ENCODE results near the gene LAYN.

Gene LAYN

DNA sequence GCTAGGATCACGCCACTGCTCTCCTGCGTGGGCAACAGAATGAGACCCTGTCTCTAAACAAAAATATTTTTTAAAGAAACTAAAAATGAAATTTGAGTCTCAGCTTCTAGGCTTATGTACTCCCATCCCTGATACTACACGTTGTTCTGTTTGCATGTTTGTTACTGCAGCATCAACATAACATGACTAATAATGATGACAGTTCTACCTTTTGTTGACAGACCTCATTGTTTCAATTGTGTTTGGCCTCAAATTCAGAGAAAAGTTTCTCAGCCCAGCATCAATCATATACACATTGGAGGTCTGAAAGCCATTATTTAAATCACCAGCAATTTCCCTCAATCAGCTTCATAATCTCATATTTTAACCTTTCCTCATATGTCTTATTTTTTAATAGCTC lies 20.8 kb downstream of the LAYN start:
- peaks cover 0 to 3% of the 10 kb centered on the region in 2 donors for H3K27me3 Mint-ChIP-seq
- no peaks in the 10 kb centered on the region for H3K36me3 Mint-ChIP-seq
- H3K9me3 Mint-ChIP-seq: peaks cover 4% of the 10 kb centered on the region in 2 donors
- H3K27ac Mint-ChIP-seq: no peak overlapping the region
- ATAC-seq (replicated peaks): no peak
- no peak overlapping the region for H3K4me3 Mint-ChIP-seq
- H3K4me1 Mint-ChIP-seq: no peaks in the 10 kb centered on the region
- no peak for DNase-seq

DNA sequence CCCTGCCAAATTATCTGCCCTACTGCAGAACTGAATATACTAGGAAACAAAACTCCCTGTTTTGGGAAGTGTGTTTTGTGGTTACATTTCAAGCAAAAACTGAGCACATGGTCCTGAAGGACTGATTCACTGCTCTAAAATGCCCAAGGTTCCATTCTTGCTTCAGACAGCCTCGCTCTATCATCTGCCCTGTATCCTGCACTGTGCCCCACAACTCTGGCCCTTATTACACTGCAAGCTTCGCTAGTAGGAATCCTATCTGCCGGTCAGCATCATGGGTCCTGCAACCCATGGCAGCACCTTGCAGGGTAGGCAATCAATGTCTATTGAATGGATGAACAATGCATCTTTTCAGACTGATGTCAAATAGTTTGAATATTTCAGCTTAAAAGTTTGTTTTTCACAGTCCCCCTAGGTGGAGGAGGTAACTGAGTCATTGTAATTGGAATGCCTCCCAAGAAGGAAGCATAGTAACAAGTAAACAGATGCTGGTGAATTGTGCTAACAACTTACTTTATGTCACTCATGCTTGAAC lies 21.3 kb downstream of the LAYN start:
- no peak for DNase-seq
- no peak for ATAC-seq (replicated peaks)
- H3K27me3 Mint-ChIP-seq: peaks cover 0 to 3% of the 10 kb centered on the region in 2 donors

DNA sequence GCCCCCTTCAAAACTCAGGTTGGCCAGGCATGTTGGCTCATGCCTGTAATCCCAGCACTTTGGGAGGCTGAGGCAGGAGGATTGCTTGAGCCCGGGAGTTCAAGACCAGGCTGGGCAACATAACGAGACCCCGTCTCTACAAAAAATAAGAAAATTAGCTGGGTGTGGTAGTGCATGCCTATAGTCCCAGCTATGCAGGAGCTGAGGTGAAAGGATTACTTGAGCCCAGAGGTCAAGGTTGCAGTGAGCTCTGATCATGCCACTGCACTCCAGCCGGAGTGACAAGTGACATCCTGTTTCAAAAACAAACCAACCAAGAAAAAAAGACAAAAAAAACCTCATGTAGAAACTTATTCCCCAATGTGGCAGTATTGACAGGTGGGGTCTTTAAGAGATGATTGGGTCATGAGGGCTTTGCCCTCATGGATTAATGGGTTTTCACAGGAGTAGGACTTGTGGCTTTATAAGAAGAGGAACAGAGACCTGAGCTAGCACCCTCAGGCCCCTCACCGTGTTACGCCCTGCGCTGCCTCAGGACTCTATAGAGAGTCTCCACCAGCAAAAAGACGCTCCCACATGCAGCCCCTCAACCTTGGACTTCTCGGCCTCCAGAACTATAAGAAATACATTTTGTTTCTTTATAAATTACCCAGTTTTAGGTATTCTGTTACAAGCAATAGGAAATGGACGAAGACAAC lies 22.3 kb downstream of the LAYN start:
- Mint-ChIP-seq H3K9me3 (no peaks in the 10 kb centered on the region), H3K27ac (peak overlapping the region; percentile 20), H3K27me3 (no peaks in the 10 kb centered on the region), H3K4me1 (no peaks in the 10 kb centered on the region), H3K36me3 (no peaks in the 10 kb centered on the region), H3K4me3 (no peak overlapping the region)
- no peak for ATAC-seq (replicated peaks)
- no peak for DNase-seq

More for the DNA sequence above, 21.3 kb downstream of the LAYN start:
- Mint-ChIP-seq H3K9me3 (peaks cover 0 to 2% of the 10 kb centered on the region in 2 donors), H3K36me3 (no peaks in the 10 kb centered on the region), H3K4me1 (no peaks in the 10 kb centered on the region), H3K27ac (no peak overlapping the region), H3K4me3 (no peak overlapping the region)

DNA sequence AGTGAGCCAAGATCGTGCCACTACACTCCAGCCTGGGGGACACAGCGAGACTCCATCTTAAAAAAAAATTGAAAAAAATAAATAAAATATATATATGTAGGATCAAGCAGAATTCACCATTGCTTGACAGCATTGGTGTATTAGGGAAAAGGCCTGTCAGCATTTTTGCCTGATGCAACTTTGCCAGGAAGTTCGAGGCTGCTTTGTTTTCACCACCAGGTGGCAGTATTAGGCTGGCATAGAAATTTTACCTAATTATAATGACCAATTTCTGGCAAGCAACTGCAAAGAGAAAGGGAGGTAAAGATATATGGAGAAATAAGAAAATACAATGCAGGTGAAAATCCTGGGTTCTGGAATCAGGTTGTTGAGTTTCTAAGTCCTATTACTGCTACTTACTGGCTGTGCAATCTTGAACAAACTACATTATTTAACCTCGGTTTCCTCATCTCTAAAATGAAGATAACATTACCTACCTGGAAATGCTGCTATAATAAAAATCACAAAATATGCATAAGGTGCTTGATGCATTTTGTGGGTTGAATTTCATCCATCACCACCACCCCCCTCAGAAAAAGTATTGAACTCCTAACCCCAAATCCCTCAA lies 24.7 kb downstream of the LAYN start:
- Mint-ChIP-seq H3K4me1 (no peaks in the 10 kb centered on the region), H3K4me3 (no peak overlapping the region), H3K9me3 (no peaks in the 10 kb centered on the region), H3K36me3 (no peaks in the 10 kb centered on the region), H3K27me3 (no peaks in the 10 kb centered on the region), H3K27ac (no peak overlapping the region)
- DNase-seq (peak; percentile 32), ATAC-seq (replicated peaks) (no peak)

DNA sequence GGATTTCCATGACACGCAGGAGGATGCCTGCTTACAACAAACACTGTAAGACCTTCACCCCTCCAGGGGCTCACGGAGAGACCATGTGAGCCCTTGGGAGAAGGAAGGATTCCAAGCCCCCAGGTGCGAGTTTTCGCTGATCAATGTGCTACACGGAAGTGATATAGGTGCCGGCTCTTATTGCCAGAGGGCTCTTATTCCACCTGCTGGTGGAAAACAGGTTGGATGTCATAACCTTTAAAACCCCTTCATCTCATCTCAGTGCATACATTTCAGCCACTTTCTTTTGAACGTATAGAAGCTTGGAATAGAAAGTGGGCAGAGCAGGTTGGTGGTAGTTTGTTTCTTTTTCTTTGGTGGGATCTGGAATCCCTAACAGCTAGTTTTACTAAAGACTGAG lies 25.8 kb downstream of the LAYN start:
- no peak overlapping the region for H3K27ac Mint-ChIP-seq
- H3K36me3 Mint-ChIP-seq: no peaks in the 10 kb centered on the region
- no peak for DNase-seq
- H3K4me3 Mint-ChIP-seq: no peak overlapping the region
- no peaks in the 10 kb centered on the region for H3K9me3 Mint-ChIP-seq
- ATAC-seq (replicated peaks): no peak
- no peaks in the 10 kb centered on the region for H3K4me1 Mint-ChIP-seq
- peaks cover 0 to 3% of the 10 kb centered on the region in 2 donors for H3K27me3 Mint-ChIP-seq

DNA sequence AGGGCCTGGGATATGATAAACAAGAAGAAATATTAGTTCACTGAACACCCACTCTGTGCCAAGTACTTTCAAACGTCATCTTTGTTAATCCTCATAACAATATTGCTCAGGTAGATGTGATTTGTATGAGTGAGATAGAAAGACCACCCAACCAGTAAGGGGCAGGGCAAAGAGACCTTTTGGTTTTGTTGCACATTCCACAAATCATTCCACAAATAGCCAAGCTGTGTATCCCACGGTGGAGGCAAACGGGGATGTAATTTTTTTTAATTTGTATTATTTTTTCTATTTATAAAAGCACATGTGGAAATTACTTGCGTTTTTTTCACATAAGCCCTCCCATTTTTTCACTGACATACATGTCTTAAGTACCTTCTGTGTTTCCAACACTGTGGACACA lies 29.0 kb downstream of the LAYN start:
- H3K4me1 Mint-ChIP-seq: no peaks in the 10 kb centered on the region
- H3K4me3 Mint-ChIP-seq: no peak overlapping the region
- no peak for ATAC-seq (replicated peaks)
- H3K36me3 Mint-ChIP-seq: no peaks in the 10 kb centered on the region
- DNase-seq: no peak
- no peaks in the 10 kb centered on the region for H3K9me3 Mint-ChIP-seq
- peaks cover 0 to 7% of the 10 kb centered on the region in 2 donors for H3K27me3 Mint-ChIP-seq
- H3K27ac Mint-ChIP-seq: no peak overlapping the region

DNA sequence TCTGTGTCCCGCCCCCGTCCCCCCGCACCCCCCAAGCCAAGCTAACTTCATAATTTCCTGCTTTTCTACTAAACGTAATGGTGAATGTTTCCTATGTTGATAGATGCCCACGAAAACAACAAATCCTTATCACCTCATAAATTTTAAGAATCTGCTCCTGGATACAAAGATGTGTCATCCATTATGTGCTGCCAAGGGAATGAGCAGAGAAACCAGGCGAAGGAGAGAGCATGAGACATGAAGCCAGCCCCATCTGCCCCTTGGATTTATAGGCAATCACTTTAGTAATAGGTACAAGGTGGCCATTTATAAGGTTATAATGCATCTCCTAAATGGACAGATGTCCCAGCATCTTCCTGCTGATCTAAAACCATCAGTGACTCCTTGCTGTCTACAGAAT lies 30.3 kb downstream of the LAYN start:
- DNase-seq (no peak), ATAC-seq (replicated peaks) (no peak)
- H3K9me3 Mint-ChIP-seq: no peaks in the 10 kb centered on the region
- peaks cover 0 to 7% of the 10 kb centered on the region in 2 donors for H3K27me3 Mint-ChIP-seq
- H3K27ac Mint-ChIP-seq: no peak overlapping the region
- no peak overlapping the region for H3K4me3 Mint-ChIP-seq
- no peaks in the 10 kb centered on the region for H3K36me3 Mint-ChIP-seq
- H3K4me1 Mint-ChIP-seq: peaks cover 0 to 2% of the 10 kb centered on the region in 2 donors

DNA sequence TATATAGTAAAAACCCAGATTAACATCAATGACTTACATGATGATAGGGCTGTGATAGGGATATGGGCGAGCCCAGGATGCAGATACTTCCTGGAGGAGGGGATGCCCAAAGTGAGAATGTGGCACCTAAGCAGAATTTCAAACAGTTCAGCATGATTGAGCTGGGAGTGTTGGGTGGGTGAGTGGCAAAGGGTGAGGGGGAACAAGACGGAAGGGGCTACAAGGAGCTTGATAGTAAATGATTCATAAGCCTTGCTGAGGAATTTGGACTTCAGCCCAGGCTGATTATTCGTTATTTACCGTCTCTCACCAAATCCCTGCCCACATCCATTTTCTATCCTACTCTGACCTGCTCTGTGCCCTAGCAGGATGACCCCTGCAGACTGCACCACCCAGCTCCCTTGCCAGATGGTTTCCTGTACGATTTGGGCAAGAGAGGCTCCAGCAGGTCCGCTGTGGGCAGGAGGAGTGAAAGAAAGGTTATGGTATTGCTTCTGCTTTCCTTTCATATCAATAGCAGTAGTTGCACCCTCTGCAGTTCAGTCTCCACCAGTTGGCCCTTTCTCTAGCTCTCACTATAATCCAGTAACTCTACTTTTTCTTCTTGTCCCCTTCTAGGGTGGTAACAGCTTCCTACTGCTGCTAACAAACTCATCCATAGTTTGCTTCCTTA lies 31.4 kb downstream of the LAYN start:
- no peak for DNase-seq
- H3K9me3 Mint-ChIP-seq: no peaks in the 10 kb centered on the region
- no peak overlapping the region for H3K27ac Mint-ChIP-seq
- peaks cover 0 to 2% of the 10 kb centered on the region in 2 donors for H3K4me1 Mint-ChIP-seq
- peak; percentile 23 to 33 for ATAC-seq (replicated peaks)
- H3K36me3 Mint-ChIP-seq: no peaks in the 10 kb centered on the region
- H3K4me3 Mint-ChIP-seq: no peak overlapping the region
- H3K27me3 Mint-ChIP-seq: peaks cover 0 to 7% of the 10 kb centered on the region in 2 donors

DNA sequence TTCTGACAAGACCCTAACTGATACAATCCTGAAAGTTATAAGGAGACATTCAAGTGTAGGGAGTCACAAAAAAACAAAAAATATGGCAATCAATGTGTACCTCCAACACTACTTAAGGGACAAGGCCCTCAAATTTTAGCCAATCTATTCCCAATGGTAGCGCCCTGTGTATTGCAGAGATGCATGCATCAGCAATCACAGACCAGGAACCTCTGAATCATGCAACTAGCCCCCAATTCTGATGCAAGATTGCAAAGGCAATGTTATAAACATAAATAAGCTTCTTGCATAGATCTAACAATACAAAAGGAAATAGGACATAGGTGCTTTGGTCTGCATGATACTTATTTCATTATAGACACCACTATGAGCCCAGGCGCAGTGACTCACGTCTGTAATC lies 32.1 kb downstream of the LAYN start:
- H3K36me3 Mint-ChIP-seq: no peaks in the 10 kb centered on the region
- no peak overlapping the region for H3K27ac Mint-ChIP-seq
- H3K4me1 Mint-ChIP-seq: peaks cover 0 to 2% of the 10 kb centered on the region in 2 donors
- no peak overlapping the region for H3K4me3 Mint-ChIP-seq
- ATAC-seq (replicated peaks) (no peak), DNase-seq (no peak)
- no peaks in the 10 kb centered on the region for H3K9me3 Mint-ChIP-seq
- peaks cover 0 to 7% of the 10 kb centered on the region in 2 donors for H3K27me3 Mint-ChIP-seq

DNA sequence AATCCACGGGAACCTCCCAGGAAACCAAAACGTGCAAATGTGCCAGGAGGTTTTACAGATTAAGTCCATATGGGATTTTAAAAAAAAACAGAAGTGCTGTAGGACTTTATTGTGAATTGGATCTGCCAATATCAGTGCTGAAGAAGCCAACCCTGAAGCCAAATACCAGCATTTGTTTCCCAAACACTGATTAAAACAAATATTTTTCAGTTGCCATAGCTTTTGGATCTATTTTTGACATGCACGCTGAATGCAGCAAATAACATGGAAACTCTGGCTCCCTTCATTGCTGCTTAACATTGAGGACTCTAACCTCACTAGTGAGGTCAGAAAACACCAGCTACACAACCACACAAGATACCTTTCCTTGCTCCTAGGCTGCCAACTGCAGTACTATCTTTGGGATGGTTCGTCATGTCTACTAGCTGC lies 33.3 kb downstream of the LAYN start:
- Mint-ChIP-seq H3K27ac (no peak overlapping the region), H3K4me1 (peaks cover 0 to 2% of the 10 kb centered on the region in 2 donors), H3K4me3 (no peak overlapping the region), H3K27me3 (peaks cover 0 to 7% of the 10 kb centered on the region in 2 donors), H3K9me3 (no peaks in the 10 kb centered on the region), H3K36me3 (no peaks in the 10 kb centered on the region)
- DNase-seq: no peak
- ATAC-seq (replicated peaks): no peak

DNA sequence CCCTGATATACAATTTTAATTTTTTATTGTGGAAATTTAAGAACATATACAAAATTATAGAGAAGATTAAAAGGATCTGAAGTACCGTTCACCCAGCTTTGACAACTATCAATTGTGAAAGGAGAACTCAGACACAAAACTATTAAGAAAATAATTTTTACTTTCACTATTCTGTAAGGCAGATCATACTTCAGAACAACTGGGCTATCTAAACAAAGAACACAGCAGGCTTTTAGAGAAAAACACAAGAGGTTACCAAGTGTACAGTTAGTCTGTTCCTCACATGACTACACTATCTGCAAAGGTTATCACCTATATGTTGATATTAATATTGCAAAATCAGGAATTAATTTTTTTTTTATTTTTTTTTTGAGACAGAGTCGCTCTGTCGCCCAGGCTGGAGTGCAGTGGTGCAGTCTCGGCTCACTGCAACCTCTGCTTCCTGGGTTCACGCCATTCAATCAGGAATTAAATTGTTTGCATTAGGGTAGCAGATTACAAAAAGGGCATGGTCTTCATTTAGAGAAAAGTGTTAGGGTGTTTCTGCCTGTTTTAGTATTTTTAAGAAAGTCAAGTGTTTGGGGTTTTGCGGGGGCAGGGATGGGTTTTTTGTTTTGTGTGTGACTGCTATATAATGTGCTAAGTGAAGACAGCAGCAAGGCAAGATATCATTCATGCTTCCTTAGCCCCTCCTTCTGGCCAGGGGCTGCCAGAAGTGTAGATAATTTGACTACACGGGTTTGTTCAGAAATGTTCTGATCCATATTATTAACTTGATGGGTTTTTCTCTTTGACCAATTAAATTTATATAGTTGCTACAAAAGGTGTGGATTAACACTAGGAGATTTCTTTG lies 34.1 kb downstream of the LAYN start:
- Mint-ChIP-seq H3K4me3 (peak overlapping the region; percentile 53 to 56), H3K9me3 (no peaks in the 10 kb centered on the region), H3K27me3 (peaks cover 0 to 7% of the 10 kb centered on the region in 2 donors), H3K4me1 (peaks cover 0 to 2% of the 10 kb centered on the region in 2 donors), H3K36me3 (no peaks in the 10 kb centered on the region), H3K27ac (no peak overlapping the region)
- no peak for DNase-seq
- no peak for ATAC-seq (replicated peaks)

DNA sequence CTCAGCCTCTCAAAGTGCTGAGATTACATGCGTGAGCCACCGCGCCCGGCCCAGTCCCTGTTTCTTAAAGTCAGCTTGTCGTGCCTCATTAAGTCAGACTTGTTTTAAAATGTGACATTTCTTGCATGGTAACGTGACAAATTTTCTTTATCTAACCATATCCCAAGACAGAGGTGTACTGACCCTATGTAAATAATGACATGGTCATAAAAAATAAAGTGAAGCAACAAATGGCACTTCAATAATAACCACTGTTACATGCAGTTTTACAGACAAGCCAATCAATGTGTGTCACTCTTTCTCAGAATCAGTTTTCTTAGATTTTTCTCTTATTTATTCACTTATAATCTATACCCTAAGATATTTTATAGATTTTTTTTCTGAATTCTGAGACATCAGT lies 35.2 kb downstream of the LAYN start:
- H3K27me3 Mint-ChIP-seq: peaks cover 0 to 7% of the 10 kb centered on the region in 2 donors
- H3K27ac Mint-ChIP-seq: no peak overlapping the region
- no peak overlapping the region for H3K4me3 Mint-ChIP-seq
- H3K9me3 Mint-ChIP-seq: no peaks in the 10 kb centered on the region
- no peak for ATAC-seq (replicated peaks)
- no peak for DNase-seq
- peaks cover 0 to 2% of the 10 kb centered on the region in 2 donors for H3K4me1 Mint-ChIP-seq
- no peaks in the 10 kb centered on the region for H3K36me3 Mint-ChIP-seq

DNA sequence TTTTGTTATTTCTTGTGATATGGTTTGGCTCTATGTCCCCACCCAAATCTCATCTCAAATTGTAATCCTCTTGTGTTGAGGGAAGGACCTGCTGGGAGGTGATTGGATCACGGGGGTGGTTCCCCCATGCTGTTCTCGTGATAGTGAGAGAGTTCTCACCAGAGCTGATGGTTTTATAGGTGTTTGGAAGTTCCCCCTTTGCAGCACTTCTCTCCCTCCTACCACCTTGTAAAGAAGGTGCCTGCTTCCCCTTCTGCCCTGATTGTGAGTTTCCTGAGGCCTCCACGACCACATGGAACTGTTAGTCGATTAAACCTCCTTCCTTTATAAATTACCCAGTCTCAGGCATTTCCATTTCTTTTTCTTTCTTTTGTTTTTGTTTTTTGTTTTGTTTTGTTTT lies 37.3 kb downstream of the LAYN start:
- Mint-ChIP-seq H3K36me3 (no peaks in the 10 kb centered on the region), H3K27me3 (no peaks in the 10 kb centered on the region), H3K27ac (no peak overlapping the region), H3K9me3 (no peaks in the 10 kb centered on the region), H3K4me1 (peaks cover 0 to 2% of the 10 kb centered on the region in 2 donors), H3K4me3 (no peak overlapping the region)
- ATAC-seq (replicated peaks) (no peak), DNase-seq (no peak)

DNA sequence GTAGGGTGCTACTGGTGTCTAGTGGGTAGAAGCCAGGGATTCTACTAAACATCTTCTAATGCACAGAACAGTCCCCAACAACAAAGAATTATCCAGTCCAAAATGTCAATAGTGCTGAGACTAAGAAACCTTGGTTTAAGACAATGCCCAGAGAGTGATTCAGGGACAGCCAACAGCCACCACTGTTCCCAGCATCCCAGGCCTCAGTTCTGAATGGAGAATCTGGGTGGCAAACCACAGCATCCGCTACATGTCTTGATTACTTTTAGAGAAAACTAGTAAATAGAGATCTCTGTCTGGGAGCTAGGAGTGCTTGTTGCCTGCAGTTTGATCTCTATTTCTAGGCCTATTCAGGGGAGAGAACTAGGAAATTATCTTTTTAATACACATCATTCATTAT lies 40.8 kb downstream of the LAYN start:
- Mint-ChIP-seq H3K4me3 (no peak overlapping the region), H3K4me1 (peaks cover 3 to 12% of the 10 kb centered on the region in 2 donors), H3K9me3 (no peaks in the 10 kb centered on the region), H3K27me3 (no peaks in the 10 kb centered on the region), H3K27ac (no peak overlapping the region), H3K36me3 (no peaks in the 10 kb centered on the region)
- DNase-seq (no peak), ATAC-seq (replicated peaks) (no peak)

Measured in stimulated activated naive B cell treated with anti-CD40 and anti-IgM and Interleukin-4, amounts not matched to agents 10 μg/mL and 1 μg/mL and 100 μg/mL, for 72 hours (primary cell).